HG02981 (cell line): ENCODE measurements around the gene FOXN1.

Experiments used
- ATAC-seq: cut with Tn5 transposase; IDR thresholded peaks from one replicate; pipeline ENCODE4 v1.9.1; 2021; ENCODE audit warnings: mild to moderate bottlenecking, moderate library complexity; ENCODE audit not compliant: unreplicated experiment

Gene FOXN1

DNA sequence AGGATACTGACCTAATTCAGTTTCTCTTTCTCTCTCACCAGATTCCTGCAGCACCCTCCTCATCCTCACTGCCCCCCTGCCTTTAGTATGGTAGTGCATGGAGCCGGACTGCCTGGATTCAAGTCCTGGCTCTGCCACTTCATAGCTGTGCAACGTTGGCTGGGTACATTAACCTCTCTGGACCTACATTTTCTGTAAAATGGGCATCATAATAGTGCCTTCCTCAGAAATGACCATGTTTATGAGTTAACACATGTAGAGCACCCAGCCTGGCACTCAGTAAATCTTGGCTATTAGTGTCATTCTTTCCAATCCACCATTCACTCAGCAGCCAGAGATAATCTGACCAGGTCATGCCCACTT, 39.0 kb downstream of the FOXN1 start:
- ATAC-seq: no peak

GRCh38 chr17:28545787-28546415, 39.8 kb downstream of the FOXN1 start:
- ATAC-seq: no peak

- no peak for ATAC-seq
These were observed 41.0 kb downstream of the FOXN1 start for GRCh38 chr17:28547096-28547622.

DNA sequence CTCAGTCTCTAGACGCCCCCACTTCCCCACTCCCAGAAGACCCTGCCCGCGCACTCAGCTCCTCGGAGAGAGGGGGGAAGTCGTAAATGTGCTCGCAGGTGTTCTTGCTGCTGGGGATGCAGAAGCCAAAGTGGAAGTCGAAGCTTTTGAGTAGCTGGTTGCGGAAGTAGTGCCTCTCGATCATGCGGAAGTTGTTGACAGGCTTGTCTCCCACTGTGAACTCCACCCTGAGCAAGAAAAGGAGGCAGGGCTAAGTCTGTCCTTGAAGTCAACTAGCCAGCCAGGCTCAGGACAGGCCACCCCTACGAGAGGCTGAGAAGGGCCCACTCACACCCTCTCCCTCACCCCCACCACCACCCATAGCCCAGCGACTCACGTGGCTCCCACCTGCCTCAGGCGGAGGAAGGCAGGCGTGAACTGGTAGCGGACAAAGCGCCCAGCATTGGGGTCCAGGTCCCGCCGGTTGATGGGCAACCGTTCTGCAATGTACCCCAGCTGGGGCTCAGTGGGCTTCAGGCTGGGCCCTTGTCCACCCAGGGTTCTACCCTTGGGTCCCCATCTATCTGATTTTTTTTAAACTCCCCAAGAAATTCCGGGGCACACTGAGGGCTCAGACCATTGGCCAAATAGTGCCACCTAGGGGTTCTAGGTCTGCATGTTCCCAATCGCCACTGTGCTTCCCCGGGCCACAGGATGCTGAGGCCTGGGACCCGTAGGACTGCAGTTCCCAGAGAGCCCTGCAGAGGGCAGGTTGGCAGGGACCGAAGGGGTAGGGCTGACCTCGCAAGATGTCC, 41.7 kb downstream of the FOXN1 start:
- no peak for ATAC-seq

DNA sequence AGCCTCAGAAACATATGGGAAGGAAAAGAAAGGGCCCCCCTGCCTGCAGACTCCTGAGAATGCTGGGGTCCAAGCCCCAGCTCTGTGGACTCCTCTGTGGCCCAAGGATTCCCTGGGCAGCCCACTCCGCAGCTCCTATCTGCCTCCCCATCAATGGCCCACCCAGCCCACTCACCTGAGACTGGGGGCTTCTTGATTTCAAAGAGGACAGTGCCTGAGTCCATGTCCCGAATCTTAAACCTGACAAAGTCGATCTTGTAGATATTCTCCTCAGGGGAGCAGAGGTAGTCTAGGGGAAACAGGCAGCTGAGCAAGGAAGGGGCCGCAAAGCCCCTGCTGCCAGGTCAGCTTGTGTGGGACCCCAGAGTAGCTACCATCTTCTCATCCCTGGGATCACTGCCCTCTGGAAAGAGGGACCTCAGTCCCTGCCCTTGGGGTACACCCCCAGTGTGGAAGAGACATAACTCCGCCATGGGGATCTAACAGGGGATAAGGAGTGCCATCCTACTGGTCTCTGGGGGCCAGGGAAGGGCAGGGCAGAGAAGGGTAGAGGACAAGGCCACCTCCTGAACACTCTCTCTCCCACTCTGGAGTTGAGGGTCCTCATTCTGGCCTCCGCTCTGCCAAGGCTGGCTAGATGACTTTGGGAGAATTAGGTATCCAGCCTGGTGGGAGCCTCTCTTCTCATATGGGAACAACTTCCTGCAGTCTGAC, 42.4 kb downstream of the FOXN1 start:
- ATAC-seq: no peak

GRCh38 chr17:28549236-28550132, 43.3 kb downstream of the FOXN1 start:
- no peak for ATAC-seq

DNA sequence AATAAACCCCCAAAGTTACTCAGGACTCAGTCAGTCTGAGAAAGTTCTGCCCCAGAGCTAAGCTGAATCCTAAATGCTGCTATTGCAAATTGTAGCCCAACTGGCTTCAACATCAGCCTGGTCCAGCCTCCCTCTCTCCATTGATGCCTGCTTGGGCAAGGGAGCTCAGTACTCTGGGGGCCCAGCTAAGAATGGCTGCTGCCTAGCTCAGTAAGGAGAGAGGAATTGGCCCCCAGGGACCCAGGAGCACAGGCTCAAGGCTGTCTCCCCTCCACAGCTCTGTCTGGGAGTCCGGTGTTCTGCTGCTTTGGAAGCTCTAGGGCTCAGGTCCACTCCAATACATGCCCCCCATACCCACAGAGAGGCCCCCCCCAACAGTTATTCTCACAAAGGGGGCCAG, 44.7 kb downstream of the FOXN1 start:
- ATAC-seq: no peak

DNA sequence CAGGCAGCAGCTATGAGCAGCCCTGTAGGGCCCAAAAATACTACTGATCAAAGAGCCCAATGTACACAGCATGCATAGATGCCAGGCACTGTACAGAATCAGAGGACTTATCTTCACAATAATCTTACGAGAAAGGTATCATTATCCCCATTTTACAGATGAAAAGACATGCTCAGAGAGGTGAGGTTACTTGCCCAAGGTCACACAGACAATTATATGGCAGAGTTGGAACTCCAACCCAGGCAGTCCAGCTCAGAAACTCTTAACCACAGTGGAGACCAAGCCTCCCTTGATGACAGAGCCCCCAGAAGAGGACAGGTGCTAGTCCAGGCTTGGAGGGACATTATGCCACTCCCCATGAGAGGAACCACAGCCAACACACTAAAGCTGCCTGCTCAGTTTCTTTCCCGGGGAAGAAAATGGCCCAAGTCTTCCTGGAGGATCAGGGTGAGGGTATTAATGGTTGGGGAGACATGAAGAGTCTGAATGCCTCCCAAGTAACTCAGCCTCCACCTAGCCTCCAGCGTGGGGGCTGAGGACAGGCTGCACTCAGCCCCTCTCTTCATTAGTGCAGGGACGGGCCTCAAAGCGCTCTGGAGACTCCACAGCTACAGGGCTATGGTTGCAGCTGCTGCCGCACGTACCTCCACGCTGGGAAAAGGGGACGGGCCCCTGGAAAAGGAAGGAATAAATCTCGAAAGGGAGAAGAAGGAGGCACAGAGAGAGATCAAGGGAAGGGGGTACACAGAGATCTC, 45.5 kb downstream of the FOXN1 start:
- ATAC-seq: no peak

GRCh38 chr17:28552176-28552999, 46.2 kb downstream of the FOXN1 start, which contains the start of gene UNC119:
TSS of gene UNC119 (minus strand) at chr17:28552624. CDS start at chr17:28552557, 67 bp downstream.
- peak; percentile 61 for ATAC-seq

DNA sequence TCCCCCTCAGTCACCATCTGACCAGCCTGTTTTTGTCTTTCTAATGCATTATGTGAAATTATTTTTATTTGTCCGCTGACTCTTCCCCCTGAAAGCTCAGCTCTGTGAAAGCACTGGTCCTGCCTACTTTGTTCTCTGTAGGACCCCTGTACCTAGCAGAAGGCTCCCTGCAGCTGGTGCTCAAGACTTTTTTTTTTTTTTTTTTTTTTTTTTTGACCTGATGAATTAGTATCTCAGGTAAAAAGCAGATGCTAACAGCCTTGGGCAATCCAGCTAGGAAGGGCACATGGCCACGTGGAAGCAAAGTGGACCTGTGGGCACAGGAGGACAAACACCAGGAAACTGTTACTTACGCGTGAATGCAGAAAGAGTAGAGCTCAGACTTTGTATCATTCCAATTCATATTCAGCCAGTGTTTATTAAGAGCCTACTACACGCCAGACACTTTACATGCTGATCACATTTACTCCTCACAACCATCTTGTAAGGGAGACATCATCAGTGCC, 46.9 kb downstream of the FOXN1 start:
- no peak for ATAC-seq

DNA sequence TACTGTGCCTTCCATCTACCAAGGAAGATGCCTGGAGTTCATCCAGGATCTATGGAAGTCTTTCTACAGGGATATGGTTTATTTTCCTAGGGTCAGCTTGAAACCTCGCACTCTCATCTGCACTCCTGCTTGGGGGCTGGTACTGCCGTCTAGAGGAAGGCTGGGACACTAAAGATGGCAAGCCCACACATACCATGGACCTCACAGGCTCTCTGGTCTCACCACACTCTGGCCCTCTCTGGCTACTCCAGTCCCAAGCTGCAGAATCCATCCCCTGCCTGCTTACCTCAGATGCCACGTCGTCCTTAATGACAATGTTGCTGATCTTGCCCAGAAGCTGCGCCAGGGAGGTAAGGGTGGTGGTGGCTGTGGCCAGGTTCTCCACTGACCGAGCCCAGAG, 48.4 kb downstream of the FOXN1 start:
- ATAC-seq: no peak

DNA sequence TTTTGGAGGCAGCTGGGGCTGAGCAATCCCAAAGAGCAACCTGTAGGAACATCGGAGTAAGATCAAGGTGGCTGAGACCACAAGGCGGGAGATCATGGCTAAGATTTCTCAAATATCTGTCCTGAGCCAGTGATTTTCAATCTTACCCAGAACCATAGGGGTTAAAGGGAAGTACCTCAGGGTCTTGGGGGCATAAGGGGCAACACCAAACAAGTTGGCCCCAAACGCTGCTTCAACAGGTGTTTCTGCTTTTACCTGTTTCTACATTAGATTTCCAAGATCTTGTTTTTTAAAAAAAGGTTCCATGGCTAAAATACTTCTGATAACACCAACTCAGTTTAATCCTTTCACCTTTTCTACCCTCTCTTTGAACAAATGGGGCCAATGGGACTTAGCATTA, 48.9 kb downstream of the FOXN1 start:
- no peak for ATAC-seq

DNA sequence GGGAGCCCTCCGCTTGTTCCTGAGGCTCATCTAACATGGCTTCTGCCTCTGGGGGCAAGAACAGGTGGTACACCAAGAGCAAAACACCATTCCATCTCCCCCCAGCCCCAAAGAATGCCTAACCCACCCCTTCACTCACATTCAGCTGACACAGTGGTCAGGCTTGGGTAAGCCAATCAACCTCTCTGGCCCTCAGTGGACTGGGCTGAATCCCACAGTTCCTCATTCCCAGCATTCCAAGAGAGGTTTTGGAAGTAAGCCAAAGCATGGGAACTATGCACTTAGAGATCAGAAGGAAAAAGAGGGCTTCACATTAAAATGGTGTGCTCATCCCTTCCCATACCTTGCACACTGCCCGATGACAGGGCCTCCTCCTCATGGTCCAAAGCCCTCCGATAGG, 57.3 kb downstream of the FOXN1 start:
- no peak for ATAC-seq

GRCh38 chr17:28567604-28568003, 61.5 kb downstream of the FOXN1 start:
- ATAC-seq: no peak

GRCh38 chr17:28569446-28569845, 63.3 kb downstream of the FOXN1 start:
- no peak for ATAC-seq

DNA sequence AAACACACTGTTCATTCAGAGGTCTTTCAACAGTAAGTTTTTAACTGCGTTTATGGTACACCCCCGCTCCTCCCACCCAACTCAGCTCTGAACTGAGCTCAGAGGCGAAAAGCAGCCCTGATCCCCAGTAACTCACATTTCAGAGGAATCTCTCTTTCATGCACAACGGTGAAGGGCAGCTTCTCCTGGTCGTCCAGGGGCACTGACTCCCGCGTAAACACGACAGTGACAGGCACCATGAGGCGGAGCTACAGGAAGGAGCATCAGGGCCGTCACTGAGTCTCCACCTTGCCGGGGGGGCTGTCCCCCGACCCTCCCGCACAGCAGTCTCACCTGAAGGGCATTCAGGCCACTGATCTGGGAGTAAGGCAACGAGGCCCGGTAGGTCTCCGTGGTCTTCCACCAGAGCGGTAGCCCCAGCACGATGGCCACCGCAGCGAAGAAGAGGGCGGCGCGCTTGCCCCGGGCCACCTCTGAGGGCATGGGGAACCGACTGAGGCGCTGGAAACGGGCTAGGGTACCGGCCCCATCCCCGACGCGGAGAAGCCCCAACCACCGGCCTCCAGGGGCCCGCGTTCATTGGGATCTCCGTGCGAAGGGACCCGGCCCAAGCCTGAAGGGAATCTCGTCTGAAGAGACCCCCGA, 64.7 kb downstream of the FOXN1 start:
- peak; percentile 24 for ATAC-seq

DNA sequence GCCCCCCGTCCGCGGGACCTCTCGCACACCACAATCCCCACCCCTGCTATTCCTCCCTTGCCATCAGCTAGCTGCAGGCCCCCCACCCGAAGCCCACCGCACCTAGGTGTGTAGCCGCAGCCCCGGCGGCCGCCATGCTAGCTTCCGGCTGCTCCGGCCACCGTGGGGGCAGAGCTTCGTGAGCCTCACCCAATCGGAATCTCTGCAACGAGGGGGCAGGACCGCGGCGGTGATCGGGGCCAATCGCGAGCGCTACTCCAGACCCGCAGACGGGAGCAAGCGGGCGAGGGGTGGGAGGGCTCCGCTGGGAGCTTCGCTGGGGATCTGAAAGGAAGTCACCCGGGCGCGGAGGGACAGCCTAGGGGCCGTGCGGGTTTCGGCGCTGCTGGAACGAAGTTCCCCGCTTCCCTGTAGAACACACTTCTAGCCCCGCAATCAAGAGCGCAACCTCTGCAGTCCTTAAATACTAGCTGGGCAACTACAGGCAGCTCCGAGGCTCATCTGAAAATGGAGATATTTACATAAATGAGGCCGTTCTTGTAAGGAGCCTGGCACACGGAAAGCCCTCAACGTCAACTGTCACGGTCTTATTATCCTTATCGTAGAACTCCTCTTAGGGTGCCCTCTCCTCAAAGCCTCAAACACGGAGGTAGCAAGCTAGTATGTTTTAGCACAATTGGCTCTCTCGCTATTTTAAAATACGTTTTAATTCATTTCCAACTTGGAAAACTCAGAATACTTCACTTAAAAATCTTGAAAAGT, 65.4 kb downstream of the FOXN1 start, which contains the start of gene PIGS:
TSS of gene PIGS (minus strand) at position 164 of the 762 bp plus-strand sequence. CDS start at position 136, 28 bp downstream.
- peak; percentile 81 for ATAC-seq
